ENCODE measurements around the gene CREM.

Gene CREM

GRCh38 chr10:35160743-35161142, 34.1 kb downstream of the CREM start:
- no peak for DNase-seq (ENCODE audit: low spot score)
- H3K27ac ChIP-seq: no peak overlapping the region
- H3K4me3 ChIP-seq: no peak overlapping the region
- no peak for TF ChIP-seq CTCF (IDR thresholded peaks at IDR 0.05)

- no peak for DNase-seq (ENCODE audit: low spot score)
- no peak overlapping the region for H3K27ac ChIP-seq
- H3K4me3 ChIP-seq: no peak overlapping the region
- no peak for TF ChIP-seq CTCF (IDR thresholded peaks at IDR 0.05)
Measured at GRCh38 chr10:35161906-35162305, 35.3 kb downstream of the CREM start.

GRCh38 chr10:35165136-35165535, 38.5 kb downstream of the CREM start:
- no peak for DNase-seq (ENCODE audit: low spot score)
- no peak for TF ChIP-seq CTCF (IDR thresholded peaks at IDR 0.05)
- Histone ChIP-seq H3K27ac (no peak overlapping the region), H3K4me3 (no peak overlapping the region)

DNA sequence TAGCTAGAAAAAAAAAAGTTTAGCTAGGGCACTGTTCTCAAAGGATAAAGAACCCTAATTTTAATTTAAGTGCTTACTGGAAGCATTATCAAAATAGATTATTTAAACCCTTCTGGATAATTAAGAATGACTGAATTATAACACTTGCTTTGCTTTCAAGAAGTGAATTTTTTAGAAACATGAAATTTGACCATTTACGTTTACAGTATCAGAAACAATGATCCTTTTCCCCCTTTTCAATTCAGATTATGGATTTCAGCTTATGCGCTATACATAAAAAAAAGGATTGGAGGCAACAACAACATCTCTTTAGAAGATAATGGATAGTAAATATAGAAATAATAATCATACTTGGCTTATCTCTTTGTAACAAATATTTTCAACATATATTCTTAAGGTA, 39.2 kb downstream of the CREM start:
- no peak for TF ChIP-seq CTCF (IDR thresholded peaks at IDR 0.05)
- Histone ChIP-seq H3K27ac (no peak overlapping the region), H3K4me3 (no peak overlapping the region)
- no peak for DNase-seq (ENCODE audit: low spot score)

DNA sequence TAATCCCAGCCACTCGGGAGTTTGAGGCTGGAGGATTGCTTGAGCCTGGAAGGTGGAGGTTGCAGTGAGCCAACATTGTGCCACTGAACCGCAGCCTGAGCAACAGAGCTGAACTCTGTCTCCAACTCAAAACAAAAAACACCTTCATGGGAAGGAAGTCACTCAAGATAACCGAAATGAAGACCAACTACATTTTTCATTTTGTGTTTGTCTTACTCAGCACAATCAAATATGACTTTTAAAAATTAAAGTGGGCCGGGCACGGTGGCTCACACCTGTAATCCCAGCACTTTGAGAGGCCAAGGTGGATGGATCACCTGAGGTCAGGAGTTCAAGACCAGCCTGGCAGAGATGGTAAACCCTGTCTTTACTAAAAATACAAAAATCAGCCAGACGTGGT, 40.0 kb downstream of the CREM start:
- DNase-seq (ENCODE audit: low spot score): no peak
- H3K4me3 ChIP-seq: no peak overlapping the region
- no peak overlapping the region for H3K27ac ChIP-seq
- no peak for TF ChIP-seq CTCF (IDR thresholded peaks at IDR 0.05)

DNA sequence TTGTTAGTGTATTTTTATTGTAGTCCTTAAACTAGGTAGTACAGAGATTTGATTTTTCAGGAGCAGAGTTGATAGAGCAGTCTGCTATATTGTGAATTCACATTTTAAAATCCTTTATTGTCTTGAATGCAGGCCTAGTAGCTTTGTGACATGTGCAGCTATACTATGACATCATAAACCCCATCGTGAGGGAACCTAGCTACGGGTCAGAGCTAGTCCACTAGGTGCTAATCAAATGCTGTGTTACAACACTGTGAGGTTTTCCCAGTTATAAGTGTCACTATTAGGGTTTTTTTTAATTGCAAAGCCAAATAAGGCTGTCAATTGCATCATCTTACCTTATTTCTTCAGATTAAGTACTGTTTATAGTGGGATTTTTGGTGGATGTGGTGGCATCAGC, 40.7 kb downstream of the CREM start:
- TF ChIP-seq CTCF (IDR thresholded peaks at IDR 0.05): no peak
- H3K27ac ChIP-seq: no peak overlapping the region
- no peak for DNase-seq (ENCODE audit: low spot score)
- H3K4me3 ChIP-seq: no peak overlapping the region

DNA sequence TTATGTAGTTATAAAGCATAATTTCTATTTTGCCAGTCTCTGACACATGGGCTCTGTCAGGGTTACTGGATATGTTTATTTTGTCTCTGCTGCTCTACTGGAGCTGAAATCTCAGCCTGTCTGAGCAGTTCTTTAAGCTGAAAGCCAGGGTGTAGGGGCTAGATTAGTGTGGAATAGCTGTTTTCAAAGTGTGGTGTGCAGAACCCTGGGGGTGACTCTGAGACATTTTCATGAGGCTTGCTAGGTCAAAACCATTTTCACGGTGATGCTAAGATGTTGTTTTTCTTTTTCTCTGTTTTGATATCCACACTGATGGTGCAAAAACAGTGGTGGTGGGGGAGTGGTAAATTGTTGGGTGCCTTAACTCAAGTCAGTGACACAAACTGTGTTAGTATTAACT, 45.5 kb downstream of the CREM start:
- no peak overlapping the region for H3K4me3 ChIP-seq
- no peak for DNase-seq (ENCODE audit: low spot score)

More for the DNA sequence above, 45.5 kb downstream of the CREM start:
- no peak for TF ChIP-seq CTCF (IDR thresholded peaks at IDR 0.05)
- no peak overlapping the region for H3K27ac ChIP-seq
